ENCODE data around the gene EPB41L1. TPM values are rescaled to one million over a fixed set of nuclear protein-coding genes. Genes with fewer than 3 reads are reported as not detected.

The EPB41L1 gene
- polyA plus RNA-seq, 3 donors, result 0.05 TPM; not detected in 2

DNA sequence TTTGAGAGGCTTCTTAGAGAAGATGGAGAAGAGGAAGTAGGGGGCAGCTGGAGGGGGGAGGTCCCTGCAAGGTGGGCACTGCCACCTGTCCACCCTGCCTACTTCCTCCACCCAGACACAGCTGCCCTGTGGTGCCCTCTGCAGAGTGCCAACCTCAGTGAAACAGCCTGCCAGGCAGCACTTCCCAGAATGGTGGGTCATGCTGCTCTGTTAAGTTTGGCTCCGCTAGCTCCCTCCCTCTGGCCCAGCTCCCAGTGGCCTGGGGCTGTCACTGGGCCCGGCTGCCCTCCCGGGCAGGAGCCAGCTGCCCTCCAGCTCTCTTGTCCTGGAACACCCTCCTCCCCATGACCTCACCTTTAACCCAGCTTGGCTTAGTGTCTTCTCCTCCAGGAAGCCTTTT, 5.1 kb upstream of the EPB41L1 start:
- no peaks in the 10 kb centered on the region for H3K36me3 Mint-ChIP-seq
- intact Hi-C loops (cut with micrococcal nuclease), result no loop called here
- H3K9me3 ChIP-seq (replicated peaks in 1 of 2; ENCODE audit: control insufficient read depth in 1 of 2, insufficient read depth in 1 of 2, low read length in 2 of 2), result no peaks in the 10 kb centered on the region
- no peak overlapping the region for H3K27ac Mint-ChIP-seq
- no peak overlapping the region for H3K27ac ChIP-seq (ENCODE audit: low read depth in 1 of 2, low read length in 2 of 2)
- WGBS (ENCODE audit: insufficient coverage), result 79% methylated on average over 2 of the region's 3 CpGs
- H3K4me1 Mint-ChIP-seq, result peaks cover 2% of the 10 kb centered on the region
- H3K4me3 Mint-ChIP-seq, result no peak overlapping the region
- H3K4me1 ChIP-seq (ENCODE audit: control insufficient read depth in 1 of 2, insufficient read depth in 2 of 2, low read length in 2 of 2), result no peaks in the 10 kb centered on the region
- H3K36me3 ChIP-seq (replicated peaks in 1 of 2; ENCODE audit: control insufficient read depth in 1 of 2, insufficient read depth in 2 of 2, low read length in 2 of 2), result no peaks in the 10 kb centered on the region
- no peak overlapping the region for H3K9ac ChIP-seq (ENCODE audit: insufficient read depth, low read length, poor library complexity, severe bottlenecking)
- no peak for DNase-seq
- H3K27me3 ChIP-seq (ENCODE audit: control insufficient read depth in 2 of 2, insufficient read depth in 2 of 2, low read length in 2 of 2), result peaks cover 10 to 17% of the 10 kb centered on the region in 2 donors
- TF ChIP-seq, protein P1, sequence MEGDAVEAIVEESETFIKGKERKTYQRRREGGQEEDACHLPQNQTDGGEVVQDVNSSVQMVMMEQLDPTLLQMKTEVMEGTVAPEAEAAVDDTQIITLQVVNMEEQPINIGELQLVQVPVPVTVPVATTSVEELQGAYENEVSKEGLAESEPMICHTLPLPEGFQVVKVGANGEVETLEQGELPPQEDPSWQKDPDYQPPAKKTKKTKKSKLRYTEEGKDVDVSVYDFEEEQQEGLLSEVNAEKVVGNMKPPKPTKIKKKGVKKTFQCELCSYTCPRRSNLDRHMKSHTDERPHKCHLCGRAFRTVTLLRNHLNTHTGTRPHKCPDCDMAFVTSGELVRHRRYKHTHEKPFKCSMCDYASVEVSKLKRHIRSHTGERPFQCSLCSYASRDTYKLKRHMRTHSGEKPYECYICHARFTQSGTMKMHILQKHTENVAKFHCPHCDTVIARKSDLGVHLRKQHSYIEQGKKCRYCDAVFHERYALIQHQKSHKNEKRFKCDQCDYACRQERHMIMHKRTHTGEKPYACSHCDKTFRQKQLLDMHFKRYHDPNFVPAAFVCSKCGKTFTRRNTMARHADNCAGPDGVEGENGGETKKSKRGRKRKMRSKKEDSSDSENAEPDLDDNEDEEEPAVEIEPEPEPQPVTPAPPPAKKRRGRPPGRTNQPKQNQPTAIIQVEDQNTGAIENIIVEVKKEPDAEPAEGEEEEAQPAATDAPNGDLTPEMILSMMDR (IDR thresholded peaks at IDR 0.05), result no peak
- H4K20me1 ChIP-seq (ENCODE audit: insufficient read depth, low read length), result no peaks in the 10 kb centered on the region
- H3K27me3 Mint-ChIP-seq (ENCODE audit: low read depth in 3 of 3), result peaks cover 25 to 30% (median 28%) of the 10 kb centered on the region in 3 donors
- H3K4me3 ChIP-seq (replicated peaks in 1 of 3; ENCODE audit: low read depth in 2 of 3, low read length in 3 of 3), result no peak overlapping the region
- H3K79me2 ChIP-seq (ENCODE audit: insufficient read depth, low read length), result no peaks in the 10 kb centered on the region
- no peak overlapping the region for H2AFZ ChIP-seq (ENCODE audit: insufficient read depth, low read depth, low read length, poor library complexity, severe bottlenecking)
- peaks cover 0 to 5% (median 0%) of the 10 kb centered on the region in 7 donors for H3K9me3 Mint-ChIP-seq
- no peak overlapping the region for H3K4me2 ChIP-seq (replicated peaks; ENCODE audit: extremely low read depth, low read length, poor library complexity, severe bottlenecking)

DNA sequence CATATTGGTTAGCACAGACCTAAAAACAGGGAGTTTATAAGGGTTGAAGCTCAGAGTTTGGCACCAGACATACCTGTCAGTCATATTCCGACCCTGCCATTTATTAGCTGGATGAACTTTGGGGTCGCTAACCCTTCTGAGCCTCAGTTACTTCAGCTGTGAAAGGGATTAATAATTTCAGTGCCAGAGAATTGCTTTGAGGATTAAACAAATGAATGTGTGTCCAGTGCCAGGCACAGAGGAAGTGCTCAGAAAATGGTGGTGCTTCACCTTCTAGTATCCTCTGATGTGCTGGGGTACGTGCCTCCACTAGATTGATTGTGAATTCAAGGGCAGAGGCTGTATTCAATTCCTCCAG, 4.1 kb upstream of the EPB41L1 start:
- no peak for DNase-seq
- Mint-ChIP-seq H3K36me3 (no peaks in the 10 kb centered on the region), H3K4me3 (no peak overlapping the region), H3K9me3 (peaks cover 0 to 5% (median 0%) of the 10 kb centered on the region in 7 donors), H3K27me3 (ENCODE audit: low read depth in 3 of 3) (peaks cover 33 to 38% (median 36%) of the 10 kb centered on the region in 3 donors), H3K27ac (no peak overlapping the region), H3K4me1 (peaks cover 2% of the 10 kb centered on the region)
- H3K9ac ChIP-seq (ENCODE audit: insufficient read depth, low read length, poor library complexity, severe bottlenecking), result no peak overlapping the region
- intact Hi-C loops (cut with micrococcal nuclease), result no loop called here
- H3K36me3 ChIP-seq (replicated peaks in 1 of 2; ENCODE audit: control insufficient read depth in 1 of 2, insufficient read depth in 2 of 2, low read length in 2 of 2), result no peaks in the 10 kb centered on the region
- no peak overlapping the region for H3K4me2 ChIP-seq (replicated peaks; ENCODE audit: extremely low read depth, low read length, poor library complexity, severe bottlenecking)
- H2AFZ ChIP-seq (ENCODE audit: insufficient read depth, low read depth, low read length, poor library complexity, severe bottlenecking), result no peak overlapping the region
- no peaks in the 10 kb centered on the region for H4K20me1 ChIP-seq (ENCODE audit: insufficient read depth, low read length)
- no peaks in the 10 kb centered on the region for H3K4me1 ChIP-seq (ENCODE audit: control insufficient read depth in 1 of 2, insufficient read depth in 2 of 2, low read length in 2 of 2)
- H3K79me2 ChIP-seq (ENCODE audit: insufficient read depth, low read length), result no peaks in the 10 kb centered on the region
- WGBS (ENCODE audit: insufficient coverage), result 92% methylated on average over 3 of the region's 3 CpGs
- no peak overlapping the region for H3K4me3 ChIP-seq (replicated peaks in 1 of 3; ENCODE audit: low read depth in 2 of 3, low read length in 3 of 3)
- H3K9me3 ChIP-seq (replicated peaks in 1 of 2; ENCODE audit: control insufficient read depth in 1 of 2, insufficient read depth in 1 of 2, low read length in 2 of 2), result no peaks in the 10 kb centered on the region
- TF ChIP-seq, protein P1 (IDR thresholded peaks at IDR 0.05), result no peak
- no peak overlapping the region for H3K27ac ChIP-seq (ENCODE audit: low read depth in 1 of 2, low read length in 2 of 2)
- peaks cover 14 to 26% of the 10 kb centered on the region in 2 donors for H3K27me3 ChIP-seq (ENCODE audit: control insufficient read depth in 2 of 2, insufficient read depth in 2 of 2, low read length in 2 of 2)

Data from CD14-positive monocyte (primary cell).